ENCODE data around the gene METTL16. TPM values are rescaled to one million over a fixed set of nuclear protein-coding genes. Genes with fewer than 3 reads are reported as not detected.
A peak's percentile ranks its signal among the peaks of the same experiment; 100 is the strongest.

The METTL16 gene
- total and polyA plus RNA-seq, 9 of the 15 experiments (the other 6 are each of a cell fraction or from before 2014, with no cell fraction given), result 12.1 to 30.5 (median 19.8) TPM

GRCh38 chr17:2400877-2401425 lies 110.7 kb downstream of the METTL16 start, which contains the start of gene MNT (continued):
- TF ChIP-seq CTCF (IDR thresholded peaks at IDR 0.05 in 2 of 3, conservative IDR thresholded peaks at IDR 0.05 in 1 of 3; ENCODE audit: insufficient read depth in 2 of 3, low read depth in 1 of 3, low read length in 3 of 3) (0 out of 6 replicates have a peak, but pooled peaks of 1 of the 3 experiments have one; percentile 21), ZNF41 (CRISPR knock-in tag; conservative IDR thresholded peaks at IDR 0.05) (no peak), ZNF280B (CRISPR knock-in tag; IDR thresholded peaks at IDR 0.05) (no peak), NONO (IDR thresholded peaks at IDR 0.05; ENCODE audit: low read depth in 2 of 2, low read length in 1 of 2) (peak in 1 of 2 experiments; percentile 45; a peak in 1 of 4 replicates), NR3C1 (CRISPR knock-in tag; IDR thresholded peaks at IDR 0.05) (no peak), CEBPG (CRISPR knock-in tag; IDR thresholded peaks at IDR 0.05) (no peak), CEBPG (tag; conservative IDR thresholded peaks at IDR 0.05 in 1 of 2, IDR thresholded peaks at IDR 0.05 in 1 of 2) (no peak), ARNT (IDR thresholded peaks at IDR 0.05) (no peak), POLR2A (conservative IDR thresholded peaks at IDR 0.05) (peak; percentile 45), NFRKB (IDR thresholded peaks at IDR 0.05; ENCODE audit: low read depth) (peak; percentile 70), TRIM28 (IDR thresholded peaks at IDR 0.05) (no peak), TRIM25 (IDR thresholded peaks at IDR 0.05; ENCODE audit: borderline replicate concordance) (no peak), KAT2B (IDR thresholded peaks at IDR 0.05; ENCODE audit: low read depth, low read length) (no peak), FOXM1 (IDR thresholded peaks at IDR 0.05; ENCODE audit: low read depth) (peak; percentile 53; the same call in 1 of the 2 replicates), FOXM1 (CRISPR knock-in tag; IDR thresholded peaks at IDR 0.05; ENCODE audit: low read depth) (no peak), FOSL1 (tag; conservative IDR thresholded peaks at IDR 0.05) (no peak), ZFP36 (IDR thresholded peaks at IDR 0.05; ENCODE audit: low read depth, low read length, partially characterized antibody) (no peak), SOX6 (IDR thresholded peaks at IDR 0.05) (no peak), SIN3B (IDR thresholded peaks at IDR 0.05; ENCODE audit: low read depth) (no peak), MTA3 (IDR thresholded peaks at IDR 0.05; ENCODE audit: borderline replicate concordance) (no peak), CBFB (CRISPR knock-in tag; IDR thresholded peaks at IDR 0.05) (no peak; the same call in 1 of the 2 replicates), TAF9B (IDR thresholded peaks at IDR 0.05; ENCODE audit: partially characterized antibody) (peak; percentile 19), KHSRP (IDR thresholded peaks at IDR 0.05) (no peak), ZNF274 (IDR thresholded peaks at IDR 0.05; ENCODE audit: borderline replicate concordance, low read depth, low read length) (no peak), ELF1 (tag; IDR thresholded peaks at IDR 0.05) (no peak)

Data from K562 (cell line).